IPS-15b (cell line): ENCODE data around the gene ERCC3.
"Not testable (repeated sequence)": the region's sequence is repeated elsewhere in the genome, so short reads cannot be mapped to it uniquely, and the experiment has no call there.

Experiments used
- H3K27me3 ChIP-seq: one replicate; pipeline ENCODE4 v1.6.1; 2013; ENCODE audit warnings: low read length; ENCODE audit not compliant: control insufficient read depth, insufficient read depth
- H3K36me3 ChIP-seq: one replicate; pipeline ENCODE4 v1.6.1; 2013; ENCODE audit warnings: low read length; ENCODE audit not compliant: control insufficient read depth, insufficient read depth
- H3K4me1 ChIP-seq: one replicate; pipeline ENCODE4 v1.6.1; 2013; ENCODE audit warnings: mild to moderate bottlenecking, low read length; ENCODE audit not compliant: control insufficient read depth, insufficient read depth
- H3K4me3 ChIP-seq: one replicate; pipeline ENCODE4 v1.5.1; 2013; ENCODE audit warnings: low read depth, low read length
- H3K9ac ChIP-seq: one replicate; pipeline ENCODE4 v1.6.1; 2013; ENCODE audit warnings: low read depth, mild to moderate bottlenecking, low read length
- H3K9me3 ChIP-seq: one replicate; pipeline ENCODE4 v1.6.1; 2013; ENCODE audit warnings: mild to moderate bottlenecking, low read length; ENCODE audit not compliant: control insufficient read depth, insufficient read depth

The ERCC3 gene

GRCh38 chr2:127239395-127239794 is 54.5 kb downstream of the ERCC3 start:
- Histone ChIP-seq H3K9ac (no peak overlapping the region), H3K36me3 (no peaks in the 10 kb centered on the region), H3K9me3 (peaks cover 3% of the 10 kb centered on the region), H3K27me3 (no peaks in the 10 kb centered on the region), H3K4me3 (no peak overlapping the region), H3K4me1 (no peaks in the 10 kb centered on the region)

GRCh38 chr2:127237768-127238167 is 56.2 kb downstream of the ERCC3 start:
- H3K4me1 ChIP-seq, H3K9me3 ChIP-seq, H3K4me3 ChIP-seq, H3K36me3 ChIP-seq, H3K27me3 ChIP-seq, H3K9ac ChIP-seq: not testable (repeated sequence)

- Histone ChIP-seq H3K9ac (no peak overlapping the region), H3K4me3 (no peak overlapping the region), H3K4me1 (no peaks in the 10 kb centered on the region), H3K9me3 (peaks cover 3% of the 10 kb centered on the region), H3K36me3 (no peaks in the 10 kb centered on the region), H3K27me3 (no peaks in the 10 kb centered on the region)
These were observed 58.8 kb downstream of the ERCC3 start for GRCh38 chr2:127235082-127235702.

- Histone ChIP-seq H3K36me3 (no peaks in the 10 kb centered on the region), H3K27me3 (no peaks in the 10 kb centered on the region), H3K9ac (no peak overlapping the region), H3K4me1 (no peaks in the 10 kb centered on the region), H3K9me3 (peaks cover 3% of the 10 kb centered on the region), H3K4me3 (no peak overlapping the region)
These were observed 60.2 kb downstream of the ERCC3 start for GRCh38 chr2:127233710-127234109.

- H3K27me3 ChIP-seq: no peaks in the 10 kb centered on the region
- no peaks in the 10 kb centered on the region for H3K4me1 ChIP-seq
- no peaks in the 10 kb centered on the region for H3K36me3 ChIP-seq
- no peak overlapping the region for H3K9ac ChIP-seq
- H3K4me3 ChIP-seq: no peak overlapping the region
- H3K9me3 ChIP-seq: no peaks in the 10 kb centered on the region
These were observed 62.6 kb downstream of the ERCC3 start for GRCh38 chr2:127231130-127231865.

GRCh38 chr2:127229555-127229954 is 64.4 kb downstream of the ERCC3 start:
- H3K4me1 ChIP-seq: peaks cover 4% of the 10 kb centered on the region
- H3K27me3 ChIP-seq: peaks cover 5% of the 10 kb centered on the region
- H3K4me3 ChIP-seq: no peak overlapping the region
- H3K9ac ChIP-seq: no peak overlapping the region
- H3K36me3 ChIP-seq: no peaks in the 10 kb centered on the region
- no peaks in the 10 kb centered on the region for H3K9me3 ChIP-seq

- no peak overlapping the region for H3K4me3 ChIP-seq
- H3K27me3 ChIP-seq: peaks cover 5% of the 10 kb centered on the region
- H3K4me1 ChIP-seq: peaks cover 4% of the 10 kb centered on the region
- no peaks in the 10 kb centered on the region for H3K9me3 ChIP-seq
- H3K9ac ChIP-seq: no peak overlapping the region
- H3K36me3 ChIP-seq: no peaks in the 10 kb centered on the region
These were observed 65.8 kb downstream of the ERCC3 start for GRCh38 chr2:127228102-127228501.

GRCh38 chr2:127227264-127227660 is 66.7 kb downstream of the ERCC3 start:
- not testable (repeated sequence) for H3K27me3 ChIP-seq, H3K4me1 ChIP-seq, H3K36me3 ChIP-seq, H3K9ac ChIP-seq, H3K9me3 ChIP-seq, H3K4me3 ChIP-seq

GRCh38 chr2:127226520-127227263 is 67.3 kb downstream of the ERCC3 start:
- H3K36me3 ChIP-seq: no peaks in the 10 kb centered on the region
- no peaks in the 10 kb centered on the region for H3K9me3 ChIP-seq
- peaks cover 4% of the 10 kb centered on the region for H3K4me1 ChIP-seq
- peaks cover 5% of the 10 kb centered on the region for H3K27me3 ChIP-seq
- H3K4me3 ChIP-seq: no peak overlapping the region
- no peak overlapping the region for H3K9ac ChIP-seq

GRCh38 chr2:127226132-127226519 is 67.8 kb downstream of the ERCC3 start:
- H3K9ac ChIP-seq: no peak overlapping the region
- peaks cover 5% of the 10 kb centered on the region for H3K27me3 ChIP-seq
- no peaks in the 10 kb centered on the region for H3K36me3 ChIP-seq
- no peak overlapping the region for H3K4me3 ChIP-seq
- H3K9me3 ChIP-seq: no peaks in the 10 kb centered on the region
- H3K4me1 ChIP-seq: peaks cover 4% of the 10 kb centered on the region

GRCh38 chr2:127225186-127225960 is 68.6 kb downstream of the ERCC3 start:
- peaks cover 4% of the 10 kb centered on the region for H3K4me1 ChIP-seq
- H3K36me3 ChIP-seq: no peaks in the 10 kb centered on the region
- H3K4me3 ChIP-seq: no peak overlapping the region
- peaks cover 9% of the 10 kb centered on the region for H3K27me3 ChIP-seq
- no peak overlapping the region for H3K9ac ChIP-seq
- H3K9me3 ChIP-seq: no peaks in the 10 kb centered on the region
